MG63 (cell line): ENCODE measurements around the gene PLXDC1. TPM values are rescaled to one million over a fixed set of nuclear protein-coding genes. Genes with fewer than 3 reads are reported as not detected.
"Not testable (repeated sequence)": the region's sequence is repeated elsewhere in the genome, so short reads cannot be mapped to it uniquely, and the experiment has no call there.

ENCODE experiments used
- DNase-seq: peaks from one replicate; pipeline ENCODE4 v3.0.0-alpha.2; 2020
- H3K27me3 ChIP-seq: fragments of 250-450 bp; sonication (Bioruptor Pico); 2 replicates; pipeline ENCODE4 v1.5.1; 2020; ENCODE audit warnings: mild to moderate bottlenecking, moderate library complexity
- H3K36me3 ChIP-seq: fragments of 250-450 bp; sonication (Bioruptor Pico); 2 replicates; pipeline ENCODE4 v1.5.1; 2020; ENCODE audit warnings: mild to moderate bottlenecking, moderate library complexity
- H3K4me3 ChIP-seq: fragments of 250-450 bp; sonication (Bioruptor Pico); 2 replicates; pipeline ENCODE4 v1.5.1; 2020; ENCODE audit warnings: mild to moderate bottlenecking, moderate library complexity
- H3K9me3 ChIP-seq: fragments of 250-450 bp; sonication (Bioruptor Pico); 2 replicates; pipeline ENCODE4 v1.5.1; 2020; ENCODE audit warnings: mild to moderate bottlenecking, moderate library complexity
- total RNA-seq: library from RNA; depleted of rRNA; stranded (reverse); fragments of >200 nt; shearing (Covaris generic); gene quantifications from 2 replicates; pipeline ENCODE4 v1.2.3, GENCODE V29; 2014; ENCODE audit warnings: low replicate concordance

Gene PLXDC1
- total RNA-seq, 1 experiment from 2014 or later: not detected

- Histone ChIP-seq H3K27me3 (0 out of 2 replicates have a peak, but pooled peaks cover 5% of the 10 kb centered on the region), H3K36me3 (no peaks in the 10 kb centered on the region), H3K4me3 (no peak overlapping the region), H3K9me3 (no peaks in the 10 kb centered on the region)
- DNase-seq: no peak
Observed at GRCh38 chr17:39077252-39077651, 74.2 kb downstream of the PLXDC1 start.

- H3K36me3 ChIP-seq: no peaks in the 10 kb centered on the region
- H3K9me3 ChIP-seq: no peaks in the 10 kb centered on the region
- no peak for DNase-seq
- no peak overlapping the region for H3K4me3 ChIP-seq
- 0 out of 2 replicates have a peak, but pooled peaks cover 5% of the 10 kb centered on the region for H3K27me3 ChIP-seq
Observed at GRCh38 chr17:39074676-39075075, 76.8 kb downstream of the PLXDC1 start.

GRCh38 chr17:39073916-39074315, 77.5 kb downstream of the PLXDC1 start:
- DNase-seq: no peak
- H3K27me3 ChIP-seq: 0 out of 2 replicates have a peak, but pooled peaks cover 5% of the 10 kb centered on the region
- H3K9me3 ChIP-seq: no peaks in the 10 kb centered on the region
- H3K4me3 ChIP-seq: no peak overlapping the region
- H3K36me3 ChIP-seq: no peaks in the 10 kb centered on the region

- 0 out of 2 replicates have a peak, but pooled peaks cover 5% of the 10 kb centered on the region for H3K27me3 ChIP-seq
- H3K36me3 ChIP-seq: no peaks in the 10 kb centered on the region
- no peak for DNase-seq
- H3K4me3 ChIP-seq: no peak overlapping the region
- no peaks in the 10 kb centered on the region for H3K9me3 ChIP-seq
Observed at GRCh38 chr17:39073353-39073752, 78.1 kb downstream of the PLXDC1 start.

GRCh38 chr17:39071573-39071972, 79.9 kb downstream of the PLXDC1 start:
- no peak for DNase-seq
- Histone ChIP-seq H3K4me3 (no peak overlapping the region), H3K36me3 (no peaks in the 10 kb centered on the region), H3K9me3 (no peaks in the 10 kb centered on the region), H3K27me3 (peaks cover 5% of the 10 kb centered on the region; the same call in 1 of the 2 replicates)

- no peak overlapping the region for H3K4me3 ChIP-seq
- no peaks in the 10 kb centered on the region; the same call in 1 of the 2 replicates for H3K27me3 ChIP-seq
- DNase-seq: no peak
Observed at GRCh38 chr17:39069114-39069756, 82.2 kb downstream of the PLXDC1 start.

GRCh38 chr17:39064819-39065218, 86.6 kb downstream of the PLXDC1 start:
- Histone ChIP-seq H3K9me3 (no peaks in the 10 kb centered on the region), H3K4me3 (no peak overlapping the region), H3K36me3 (no peaks in the 10 kb centered on the region), H3K27me3 (no peaks in the 10 kb centered on the region; the same call in 1 of the 2 replicates)
- DNase-seq: peak; percentile 48

More at GRCh38 chr17:39069114-39069756, 82.2 kb downstream of the PLXDC1 start:
- Histone ChIP-seq H3K9me3 (no peaks in the 10 kb centered on the region), H3K36me3 (no peaks in the 10 kb centered on the region)

GRCh38 chr17:39064374-39064773, 87.1 kb downstream of the PLXDC1 start:
- Histone ChIP-seq H3K36me3 (no peaks in the 10 kb centered on the region), H3K4me3 (no peak overlapping the region), H3K9me3 (no peaks in the 10 kb centered on the region), H3K27me3 (no peaks in the 10 kb centered on the region; the same call in 1 of the 2 replicates)
- DNase-seq: peak; percentile 75

GRCh38 chr17:39063681-39064069, 87.8 kb downstream of the PLXDC1 start:
- peak; percentile 44 for DNase-seq
- no peaks in the 10 kb centered on the region for H3K36me3 ChIP-seq
- no peaks in the 10 kb centered on the region; the same call in 1 of the 2 replicates for H3K27me3 ChIP-seq
- no peaks in the 10 kb centered on the region for H3K9me3 ChIP-seq
- no peak overlapping the region for H3K4me3 ChIP-seq

GRCh38 chr17:39062846-39063680, 88.4 kb downstream of the PLXDC1 start:
- DNase-seq: peak; percentile 62
- H3K9me3 ChIP-seq: no peaks in the 10 kb centered on the region
- no peak overlapping the region for H3K4me3 ChIP-seq

GRCh38 chr17:39058524-39058923, 92.9 kb downstream of the PLXDC1 start:
- peaks cover 4% of the 10 kb centered on the region for H3K9me3 ChIP-seq
- H3K27me3 ChIP-seq: peaks cover 5% of the 10 kb centered on the region
- DNase-seq: no peak
- no peak overlapping the region for H3K4me3 ChIP-seq
- no peaks in the 10 kb centered on the region for H3K36me3 ChIP-seq

More at GRCh38 chr17:39062846-39063680, 88.4 kb downstream of the PLXDC1 start:
- no peaks in the 10 kb centered on the region for H3K36me3 ChIP-seq
- no peaks in the 10 kb centered on the region; the same call in 1 of the 2 replicates for H3K27me3 ChIP-seq

- peak overlapping the region; percentile 56; the same call in 1 of the 2 replicates for H3K4me3 ChIP-seq
- no peak for DNase-seq
- H3K36me3 ChIP-seq: no peaks in the 10 kb centered on the region
- peaks cover 4% of the 10 kb centered on the region for H3K9me3 ChIP-seq
- H3K27me3 ChIP-seq: peaks cover 11% of the 10 kb centered on the region
Observed at GRCh38 chr17:39057701-39058206, 93.7 kb downstream of the PLXDC1 start.

GRCh38 chr17:39054111-39054645, 97.3 kb downstream of the PLXDC1 start:
- no peak for DNase-seq
- Histone ChIP-seq H3K36me3 (no peaks in the 10 kb centered on the region), H3K27me3 (peaks cover 13% of the 10 kb centered on the region), H3K9me3 (peaks cover 4% of the 10 kb centered on the region), H3K4me3 (no peak overlapping the region)

GRCh38 chr17:39052423-39052822, 99.0 kb downstream of the PLXDC1 start:
- H3K36me3 ChIP-seq, H3K9me3 ChIP-seq, H3K4me3 ChIP-seq, DNase-seq: not testable (repeated sequence)
- peaks cover 13% of the 10 kb centered on the region for H3K27me3 ChIP-seq

- Histone ChIP-seq H3K27me3 (peaks cover 13% of the 10 kb centered on the region), H3K9me3 (peaks cover 20% of the 10 kb centered on the region), H3K36me3 (no peaks in the 10 kb centered on the region), H3K4me3 (no peak overlapping the region)
- no peak for DNase-seq
Observed at GRCh38 chr17:39051001-39051585, 100.3 kb downstream of the PLXDC1 start.

GRCh38 chr17:39045948-39046679, 105.3 kb downstream of the PLXDC1 start:
- Histone ChIP-seq H3K27me3 (peaks cover 5% of the 10 kb centered on the region; the same call in 1 of the 2 replicates), H3K9me3 (peaks cover 19% of the 10 kb centered on the region), H3K36me3 (no peaks in the 10 kb centered on the region), H3K4me3 (no peak overlapping the region)
- DNase-seq: no peak
